ENCODE data around the gene KIF19.

DNA sequence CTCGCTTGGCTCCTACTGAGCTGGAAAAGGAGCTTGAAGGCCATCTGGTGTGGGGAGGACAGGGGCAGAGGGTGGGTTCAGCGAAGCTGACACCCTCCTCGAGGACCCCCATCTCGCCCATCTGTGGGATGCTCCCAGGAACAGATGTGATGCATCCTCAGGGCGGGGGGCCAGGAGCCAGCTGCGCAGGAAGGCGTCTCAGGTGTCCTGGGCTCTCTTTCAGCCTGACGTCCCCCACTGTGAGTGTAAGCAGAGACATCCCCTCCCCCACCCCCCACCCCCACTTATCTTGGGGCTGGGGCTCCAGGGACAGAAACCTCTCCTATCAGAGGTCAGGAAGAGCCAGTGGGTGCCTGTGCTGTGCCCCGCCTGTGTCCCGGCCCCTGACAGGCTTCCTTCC lies 16.2 kb downstream of the KIF19 start:
- TF ChIP-seq, protein P1, sequence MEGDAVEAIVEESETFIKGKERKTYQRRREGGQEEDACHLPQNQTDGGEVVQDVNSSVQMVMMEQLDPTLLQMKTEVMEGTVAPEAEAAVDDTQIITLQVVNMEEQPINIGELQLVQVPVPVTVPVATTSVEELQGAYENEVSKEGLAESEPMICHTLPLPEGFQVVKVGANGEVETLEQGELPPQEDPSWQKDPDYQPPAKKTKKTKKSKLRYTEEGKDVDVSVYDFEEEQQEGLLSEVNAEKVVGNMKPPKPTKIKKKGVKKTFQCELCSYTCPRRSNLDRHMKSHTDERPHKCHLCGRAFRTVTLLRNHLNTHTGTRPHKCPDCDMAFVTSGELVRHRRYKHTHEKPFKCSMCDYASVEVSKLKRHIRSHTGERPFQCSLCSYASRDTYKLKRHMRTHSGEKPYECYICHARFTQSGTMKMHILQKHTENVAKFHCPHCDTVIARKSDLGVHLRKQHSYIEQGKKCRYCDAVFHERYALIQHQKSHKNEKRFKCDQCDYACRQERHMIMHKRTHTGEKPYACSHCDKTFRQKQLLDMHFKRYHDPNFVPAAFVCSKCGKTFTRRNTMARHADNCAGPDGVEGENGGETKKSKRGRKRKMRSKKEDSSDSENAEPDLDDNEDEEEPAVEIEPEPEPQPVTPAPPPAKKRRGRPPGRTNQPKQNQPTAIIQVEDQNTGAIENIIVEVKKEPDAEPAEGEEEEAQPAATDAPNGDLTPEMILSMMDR (conservative IDR thresholded peaks at IDR 0.05; ENCODE audit: low read length), result no peak
- no peak for TF ChIP-seq EZH2phosphoT487 (IDR thresholded peaks at IDR 0.05; ENCODE audit: borderline replicate concordance)
